Peyer's patch (tissue), 4 donors: Measurements from ENCODE around the gene KRTCAP2. TPM values are rescaled to one million over a fixed set of nuclear protein-coding genes. Genes with fewer than 3 reads are reported as not detected.
"Not testable (repeated sequence)": the region's sequence is repeated elsewhere in the genome, so short reads cannot be mapped to it uniquely, and the experiment has no call there.

Experiments
- DNase-seq, 3 donors: peaks; one replicate each; pipeline ENCODE4 v3.0.0-alpha.2; 2017 to 2019
- H3K27ac ChIP-seq, 4 donors: fragments of 200-600 bp; sonication (generic); one replicate each; pipeline ENCODE4 v1.5.1; 2016 to 2019
- H3K27me3 ChIP-seq, 2 donors: fragments of 200-600 bp; sonication (generic); one replicate each; pipeline ENCODE4 v1.5.1; 2019
- H3K36me3 ChIP-seq, 3 donors: fragments of 200-600 bp; sonication (generic); one replicate each; pipeline ENCODE4 v1.5.1; 2016 to 2019
- H3K4me1 ChIP-seq, 4 donors: fragments of 200-600 bp; sonication (generic); one replicate each; pipeline ENCODE4 v1.5.1; 2016 to 2019
- H3K4me3 ChIP-seq, 4 donors: fragments of 200-600 bp; sonication (generic); 1 replicate in 3 of 4; 2 replicates in 1 of 4; pipeline ENCODE4 v1.5.1; 2016 to 2019; ENCODE audit warnings: mild to moderate bottlenecking in 1 of 4
- H3K9me3 ChIP-seq, 4 donors: fragments of 200-600 bp; sonication (generic); one replicate each; pipeline ENCODE4 v1.5.1; 2016 to 2019; ENCODE audit warnings: mild to moderate bottlenecking in 1 of 4
- POLR2A ChIP-seq, 2 donors: fragments of 450-650 bp; IDR thresholded peaks; one replicate each; pipeline ENCODE4 v1.5.1; 2017; ENCODE audit warnings: antibody characterized with exemption in 2 of 2, mild to moderate bottlenecking in 2 of 2, moderate library complexity in 2 of 2
- total RNA-seq, 4 donors: library from RNA; depleted of rRNA; stranded (reverse); fragments of >200 nt; gene quantifications; one replicate each; pipeline ENCODE4 v1.1.0, GENCODE V29; 2016
- TF ChIP-seq, protein P1 (sequence below), 6 experiments: fragments of 450-650 bp in 4 of 6; fragments of 200-600 bp in 2 of 6; sonication (generic) in 1 of 6; IDR thresholded peaks; one replicate each; pipeline ENCODE4 v1.5.1; 2017 to 2019; ENCODE audit warnings: antibody characterized with exemption in 6 of 6, mild to moderate bottlenecking in 3 of 6, moderate library complexity in 1 of 6

Gene KRTCAP2
- total RNA-seq, 4 donors from 2014 or later: 111 to 137 (median 117) TPM

DNA sequence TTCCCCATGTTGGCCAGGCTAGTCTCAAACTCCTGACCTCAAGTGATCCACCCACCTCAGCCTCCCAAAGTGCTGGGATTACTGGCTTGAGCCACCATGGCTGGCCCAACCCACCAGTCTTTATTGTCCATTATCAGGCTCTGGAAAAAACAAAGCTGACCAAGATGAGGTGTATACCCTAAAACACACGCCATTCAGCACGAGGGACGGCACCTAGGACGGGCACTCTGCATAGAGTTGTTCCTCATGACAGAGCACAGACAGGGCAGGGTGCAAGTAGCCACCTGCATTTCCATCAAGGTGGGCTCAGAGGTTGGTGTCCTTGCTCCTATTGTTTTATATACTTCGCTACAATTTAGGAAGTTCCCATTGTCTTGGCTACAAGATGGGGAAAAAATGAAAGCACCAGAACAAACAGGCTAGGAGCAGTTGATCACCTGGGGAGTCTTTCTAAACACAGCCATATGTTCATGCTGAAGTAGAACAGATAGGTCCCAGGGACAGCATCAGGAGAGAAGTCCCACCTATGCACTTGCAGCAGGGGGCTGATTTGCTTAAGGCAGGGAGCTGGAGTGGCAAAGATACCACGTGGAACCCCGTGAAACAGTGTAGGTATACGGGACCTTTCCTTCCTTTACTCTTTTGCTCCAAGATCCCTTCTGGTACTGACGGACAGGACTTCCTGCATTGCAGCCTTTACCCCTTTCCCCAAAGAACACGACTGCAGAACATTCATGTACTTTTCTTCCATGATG, 4.5 kb downstream of the KRTCAP2 start:
- no peak for TF ChIP-seq POLR2A (IDR thresholded peaks at IDR 0.05)
- TF ChIP-seq, protein P1, sequence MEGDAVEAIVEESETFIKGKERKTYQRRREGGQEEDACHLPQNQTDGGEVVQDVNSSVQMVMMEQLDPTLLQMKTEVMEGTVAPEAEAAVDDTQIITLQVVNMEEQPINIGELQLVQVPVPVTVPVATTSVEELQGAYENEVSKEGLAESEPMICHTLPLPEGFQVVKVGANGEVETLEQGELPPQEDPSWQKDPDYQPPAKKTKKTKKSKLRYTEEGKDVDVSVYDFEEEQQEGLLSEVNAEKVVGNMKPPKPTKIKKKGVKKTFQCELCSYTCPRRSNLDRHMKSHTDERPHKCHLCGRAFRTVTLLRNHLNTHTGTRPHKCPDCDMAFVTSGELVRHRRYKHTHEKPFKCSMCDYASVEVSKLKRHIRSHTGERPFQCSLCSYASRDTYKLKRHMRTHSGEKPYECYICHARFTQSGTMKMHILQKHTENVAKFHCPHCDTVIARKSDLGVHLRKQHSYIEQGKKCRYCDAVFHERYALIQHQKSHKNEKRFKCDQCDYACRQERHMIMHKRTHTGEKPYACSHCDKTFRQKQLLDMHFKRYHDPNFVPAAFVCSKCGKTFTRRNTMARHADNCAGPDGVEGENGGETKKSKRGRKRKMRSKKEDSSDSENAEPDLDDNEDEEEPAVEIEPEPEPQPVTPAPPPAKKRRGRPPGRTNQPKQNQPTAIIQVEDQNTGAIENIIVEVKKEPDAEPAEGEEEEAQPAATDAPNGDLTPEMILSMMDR (IDR thresholded peaks at IDR 0.05): no peak
- H3K27me3 ChIP-seq: no peaks in the 10 kb centered on the region
- H3K4me1 ChIP-seq: peaks cover 0 to 32% (median 8%) of the 10 kb centered on the region in 4 donors
- peaks cover 0 to 9% (median 0%) of the 10 kb centered on the region in 3 donors for H3K36me3 ChIP-seq
- H3K27ac ChIP-seq: no peak overlapping the region
- H3K4me3 ChIP-seq: no peak overlapping the region
- DNase-seq: peak in 2 of 3 donors; percentile 7 to 36
- no peaks in the 10 kb centered on the region for H3K9me3 ChIP-seq

DNA sequence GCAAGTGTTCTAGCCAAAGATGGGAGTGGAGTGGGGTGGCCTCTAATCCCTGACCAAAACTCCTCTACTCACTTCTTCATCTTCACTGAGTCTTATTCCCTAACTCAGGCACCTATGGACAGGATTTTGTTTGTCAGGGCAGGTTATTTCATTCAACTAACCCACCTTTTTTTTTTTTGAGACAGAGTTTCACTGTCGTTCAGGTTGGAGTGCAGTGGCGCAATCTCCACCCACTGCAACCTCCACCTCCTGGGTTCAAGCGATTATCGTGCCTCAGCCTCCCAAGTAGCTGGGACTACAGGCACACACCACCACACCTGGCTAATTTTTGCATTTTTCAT, 5.0 kb downstream of the KRTCAP2 start:
- H3K27ac ChIP-seq, DNase-seq, H3K4me3 ChIP-seq, H3K36me3 ChIP-seq, H3K9me3 ChIP-seq, H3K27me3 ChIP-seq: not testable (repeated sequence)
- H3K4me1 ChIP-seq: peaks cover 0 to 28% (median 5%) of the 10 kb centered on the region in 4 donors

DNA sequence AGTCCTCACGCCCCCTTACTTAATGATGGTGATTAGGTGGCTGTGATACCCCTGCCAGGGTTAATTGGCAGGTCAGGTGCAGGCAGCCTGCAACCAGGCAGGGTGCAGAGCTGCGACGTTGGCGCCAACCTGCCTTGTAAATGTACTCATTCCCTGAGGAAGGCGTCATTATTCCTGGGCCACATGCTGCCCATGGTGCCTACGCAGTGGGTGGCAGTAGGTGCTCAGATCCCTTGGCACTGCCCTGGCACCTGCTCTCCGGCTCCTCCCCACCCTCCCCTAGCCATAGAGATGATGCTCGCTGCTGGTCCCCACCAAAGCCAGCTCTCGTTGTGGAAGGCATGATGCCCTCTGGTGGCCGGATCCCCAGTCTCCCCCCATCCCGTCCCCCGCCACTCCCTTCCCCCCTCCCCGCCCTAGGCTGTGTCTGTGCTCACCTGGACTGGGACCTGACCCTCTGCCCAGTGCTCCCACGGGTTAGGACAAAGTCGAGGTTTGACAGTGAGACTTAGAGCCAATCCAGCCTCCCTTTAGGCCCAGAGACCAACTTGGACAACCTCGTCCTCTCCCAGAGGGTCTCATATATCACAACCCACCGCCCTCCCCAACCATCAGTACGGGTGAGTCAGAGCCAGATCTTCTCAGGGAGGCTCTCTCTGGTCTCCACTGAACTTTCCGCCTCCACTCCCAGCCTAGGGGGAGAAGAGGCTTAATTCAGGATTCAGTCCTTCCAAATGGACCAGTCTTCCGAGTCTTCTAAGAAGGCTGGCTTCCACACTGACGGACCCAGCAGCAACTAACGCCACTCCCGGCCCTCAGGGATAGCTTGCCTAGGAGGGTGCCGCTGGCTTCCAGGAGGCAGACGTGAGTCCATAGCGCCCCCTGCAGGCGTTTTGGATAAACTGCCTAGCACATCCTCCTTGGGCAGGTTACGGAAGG, 5.7 kb downstream of the KRTCAP2 start:
- Histone ChIP-seq H3K36me3 (peaks cover 0 to 9% (median 0%) of the 10 kb centered on the region in 3 donors), H3K4me1 (peaks cover 0 to 26% (median 5%) of the 10 kb centered on the region in 4 donors), H3K9me3 (no peaks in the 10 kb centered on the region), H3K27me3 (no peaks in the 10 kb centered on the region), H3K4me3 (peak overlapping the region in 1 of 4 donors; percentile 31), H3K27ac (peak overlapping the region in 3 of 4 donors; percentile 44 to 61 (median 61))
- no peak for TF ChIP-seq POLR2A (IDR thresholded peaks at IDR 0.05)
- TF ChIP-seq, protein P1 (IDR thresholded peaks at IDR 0.05): peak; percentile 70 to 98 (median 92)
- DNase-seq: peak; percentile 82 to 95 (median 92)

DNA sequence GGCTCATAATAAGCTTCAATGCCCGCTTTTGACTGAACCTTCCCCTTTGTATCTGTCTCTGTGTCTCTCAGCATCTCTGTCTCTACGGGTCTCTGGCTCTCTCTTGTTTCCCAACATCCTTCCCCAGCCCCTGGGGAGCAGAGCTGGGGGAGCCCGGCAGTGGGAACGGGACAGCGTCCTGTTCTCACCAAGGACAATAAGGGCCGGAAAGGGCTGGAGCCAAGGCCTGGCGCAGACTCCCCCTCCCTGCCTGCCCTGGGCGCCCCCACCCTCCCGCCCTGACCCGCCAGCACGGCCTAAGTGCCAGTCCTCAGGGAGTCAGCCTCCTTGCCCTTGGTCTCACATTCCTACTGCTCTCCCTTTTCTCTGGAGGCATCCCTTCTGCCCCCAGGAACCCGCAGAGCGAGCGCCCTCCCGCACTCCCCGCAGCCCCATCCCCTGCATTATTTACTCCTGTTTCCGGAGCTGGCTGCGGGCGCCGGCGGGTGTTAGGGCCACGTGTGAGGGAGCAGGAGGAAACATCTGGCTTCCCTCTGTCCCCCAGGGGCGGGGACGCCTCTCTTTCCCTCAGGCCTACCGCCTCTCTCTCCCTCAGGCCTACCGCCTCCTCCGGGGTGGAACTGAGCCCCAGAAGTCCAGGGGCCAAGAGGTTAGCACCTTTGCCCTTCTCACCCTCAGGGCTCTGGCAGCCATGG, 6.5 kb downstream of the KRTCAP2 start:
- Histone ChIP-seq H3K27me3 (no peaks in the 10 kb centered on the region), H3K4me1 (peaks cover 0 to 18% (median 5%) of the 10 kb centered on the region in 4 donors), H3K4me3 (no peak overlapping the region), H3K27ac (peak overlapping the region in 3 of 4 donors; percentile 44 to 61 (median 61)), H3K9me3 (no peaks in the 10 kb centered on the region), H3K36me3 (peaks cover 0 to 9% (median 0%) of the 10 kb centered on the region in 3 donors)
- TF ChIP-seq, protein P1 (IDR thresholded peaks at IDR 0.05): no peak
- no peak for TF ChIP-seq POLR2A (IDR thresholded peaks at IDR 0.05)
- DNase-seq: peak in 2 of 3 donors; percentile 18 to 54

DNA sequence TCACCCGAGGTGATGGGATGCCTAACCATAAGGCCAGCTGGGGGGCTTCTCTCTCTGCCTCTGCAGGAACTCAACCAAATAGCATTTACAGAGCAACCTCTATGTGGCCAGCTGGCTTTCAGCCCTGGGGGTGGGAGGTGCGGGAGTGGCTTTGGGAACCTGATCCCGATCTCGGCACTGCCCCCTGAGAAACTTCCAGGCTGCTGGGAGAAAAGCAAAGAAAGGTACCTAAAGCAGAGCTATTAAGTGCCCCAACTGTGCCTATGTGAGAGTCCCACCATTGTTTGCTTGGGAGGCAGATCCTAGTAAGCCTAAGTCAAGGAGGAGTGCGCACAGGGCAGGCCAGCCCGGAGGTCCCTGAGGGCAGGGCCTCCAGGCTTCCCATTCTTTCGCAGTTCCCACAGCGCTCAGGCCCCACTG, 7.0 kb downstream of the KRTCAP2 start:
- H3K27ac ChIP-seq: peak overlapping the region in 3 of 4 donors; percentile 42 to 61 (median 61)
- H3K36me3 ChIP-seq: peaks cover 0 to 9% (median 0%) of the 10 kb centered on the region in 3 donors
- TF ChIP-seq, protein P1 (IDR thresholded peaks at IDR 0.05): no peak
- no peak for TF ChIP-seq POLR2A (IDR thresholded peaks at IDR 0.05)
- no peaks in the 10 kb centered on the region for H3K27me3 ChIP-seq
- H3K4me1 ChIP-seq: peaks cover 0 to 18% (median 5%) of the 10 kb centered on the region in 4 donors
- no peak overlapping the region for H3K4me3 ChIP-seq
- peak in 1 of 3 donors; percentile 11 for DNase-seq
- H3K9me3 ChIP-seq: no peaks in the 10 kb centered on the region

DNA sequence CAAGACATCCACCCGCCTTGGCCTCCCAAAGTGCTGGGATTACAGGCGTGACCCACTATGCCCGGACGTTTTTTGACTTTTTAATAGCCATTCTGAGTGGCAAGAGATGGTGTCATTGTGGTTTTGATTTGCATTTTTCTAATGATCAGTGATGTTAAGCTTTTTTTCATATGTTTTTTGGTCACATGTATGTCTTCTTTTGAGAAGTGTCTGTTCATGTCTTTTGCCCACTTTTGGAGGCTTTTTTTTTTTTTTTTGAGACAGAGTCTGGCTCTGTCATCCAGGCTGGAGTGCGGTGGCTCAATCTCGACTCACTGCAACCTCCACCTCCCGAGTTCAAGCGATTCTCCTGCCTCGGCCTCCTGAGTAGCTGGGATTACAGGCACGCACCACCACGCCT, 8.5 kb downstream of the KRTCAP2 start:
- DNase-seq: peak in 1 of 3 donors; percentile 4
- not testable (repeated sequence) for H3K27ac ChIP-seq, H3K27me3 ChIP-seq, H3K36me3 ChIP-seq, H3K4me3 ChIP-seq, H3K9me3 ChIP-seq
- H3K4me1 ChIP-seq: peaks cover 0 to 18% (median 5%) of the 10 kb centered on the region in 4 donors

DNA sequence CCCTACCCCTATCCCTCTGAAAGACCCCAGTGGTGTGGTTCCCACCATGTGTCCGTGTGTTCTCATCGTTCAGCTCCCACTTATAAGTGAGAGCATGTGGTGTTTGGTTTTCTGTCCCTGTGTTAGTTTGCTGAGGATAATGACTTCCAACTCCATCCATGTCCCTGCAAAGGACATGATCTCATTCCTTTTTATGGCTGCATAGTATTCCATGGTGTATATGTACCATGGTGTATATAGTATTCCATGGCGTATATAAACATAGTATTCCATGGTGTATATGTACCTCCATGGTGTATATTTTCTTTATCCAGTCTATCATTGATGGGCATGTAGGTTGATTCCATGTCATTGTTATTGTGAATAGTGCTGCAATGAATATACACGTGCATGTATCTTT, 9.3 kb downstream of the KRTCAP2 start:
- peaks cover 0 to 18% (median 5%) of the 10 kb centered on the region in 4 donors for H3K4me1 ChIP-seq
- DNase-seq, H3K36me3 ChIP-seq, H3K4me3 ChIP-seq, H3K27me3 ChIP-seq, H3K27ac ChIP-seq, H3K9me3 ChIP-seq: not testable (repeated sequence)

DNA sequence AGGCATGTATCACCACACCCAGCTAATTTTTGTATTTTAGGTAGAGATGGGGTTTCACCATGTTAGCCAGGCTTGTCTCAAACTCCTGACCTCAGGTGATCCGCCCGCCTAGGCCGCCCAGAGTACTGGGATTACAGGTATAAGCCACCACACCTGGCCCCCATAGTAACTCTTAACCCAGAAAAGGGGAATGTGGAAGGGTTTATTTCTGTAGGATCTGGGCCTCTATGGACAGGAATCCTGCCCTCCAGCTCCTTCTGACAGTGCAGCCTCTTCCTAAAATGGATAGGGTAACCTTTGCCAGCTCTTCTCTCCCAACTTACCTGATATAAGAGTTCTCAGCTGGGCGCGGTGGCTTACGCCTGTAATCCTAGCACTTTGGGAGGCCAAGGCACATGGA, 10.5 kb downstream of the KRTCAP2 start:
- DNase-seq: not testable (repeated sequence)
- H3K4me1 ChIP-seq: peaks cover 0 to 12% (median 4%) of the 10 kb centered on the region in 4 donors

More for the DNA sequence above, 10.5 kb downstream of the KRTCAP2 start:
- H3K9me3 ChIP-seq, H3K36me3 ChIP-seq, H3K27me3 ChIP-seq, H3K4me3 ChIP-seq, H3K27ac ChIP-seq: not testable (repeated sequence)
